ENCODE results near the gene CCER1. TPM values are rescaled to one million over a fixed set of nuclear protein-coding genes. Genes with fewer than 3 reads are reported as not detected.

The CCER1 gene
- total RNA-seq, 1 experiment from 2014 or later = not detected

DNA sequence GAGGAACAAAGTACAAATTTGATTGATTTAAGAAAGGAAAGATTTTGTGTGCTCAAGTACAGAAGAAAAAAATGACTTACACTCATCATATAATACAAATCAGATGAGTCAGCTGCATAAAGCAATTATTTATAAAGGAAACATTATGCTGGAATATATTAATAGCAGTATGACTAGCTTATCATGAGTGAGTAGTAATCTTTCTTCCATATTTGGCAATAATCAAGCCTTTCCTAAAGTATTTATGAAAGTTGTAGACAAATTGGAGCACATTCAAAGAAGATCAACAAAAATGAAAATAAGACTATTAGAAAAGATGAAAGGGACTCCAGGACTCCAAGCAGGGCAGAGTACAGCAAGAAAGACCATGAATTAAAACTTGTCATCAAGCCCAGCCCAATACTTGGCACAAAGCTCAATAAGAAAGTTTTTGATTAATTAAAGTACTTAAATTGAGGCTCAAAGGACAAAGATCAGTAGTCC is 32.8 kb downstream of the CCER1 start:
- Histone ChIP-seq H3K23me2 (ENCODE audit: insufficient read length, low read depth, low read length, poor library complexity, severe bottlenecking) (no peaks in the 10 kb centered on the region), H2AFZ (ENCODE audit: low read length) (no peak overlapping the region), H3K23ac (ENCODE audit: insufficient read length, low read depth, low read length) (no peak overlapping the region), H3K4ac (ENCODE audit: low read depth, low read length) (no peak overlapping the region), H2BK12ac (ENCODE audit: insufficient read length, low read depth, low read length) (no peak overlapping the region), H3K27me3 (ENCODE audit: insufficient read depth, low read length) (no peaks in the 10 kb centered on the region), H3K27ac (ENCODE audit: insufficient read length, low read depth, low read length) (no peak overlapping the region), H3K4me2 (ENCODE audit: insufficient read depth, insufficient read length, low read length) (no peak overlapping the region), H2BK120ac (ENCODE audit: low read depth, low read length, poor library complexity, severe bottlenecking) (no peak overlapping the region), H4K8ac (replicated peaks; ENCODE audit: insufficient read length, low read depth, low read length) (no peak overlapping the region), H3K9me3 (ENCODE audit: control insufficient read depth, low read depth, low read length) (no peaks in the 10 kb centered on the region), H3K9ac (ENCODE audit: extremely low read depth, insufficient read length, low read length) (no peak overlapping the region), H3T11ph (ENCODE audit: low read length) (no peak overlapping the region), H2AK5ac (ENCODE audit: insufficient read length, low read length) (no peak overlapping the region), H2BK15ac (ENCODE audit: low read depth, low read length) (no peak overlapping the region), H2BK20ac (ENCODE audit: low read depth, low read length, poor library complexity, severe bottlenecking) (no peak overlapping the region), H3K79me1 (ENCODE audit: insufficient read depth, low read depth, low read length, poor library complexity, severe bottlenecking) (no peaks in the 10 kb centered on the region), H4K91ac (ENCODE audit: insufficient read length, low read depth, low read length) (no peak overlapping the region), H2BK5ac (ENCODE audit: insufficient read length, low read length) (no peak overlapping the region), H4K20me1 (ENCODE audit: control insufficient read depth, insufficient read depth, insufficient read length) (no peaks in the 10 kb centered on the region), H4K5ac (ENCODE audit: insufficient read length, low read depth, low read length) (no peak overlapping the region), H3K18ac (ENCODE audit: insufficient read length, low read depth, low read length) (no peak overlapping the region), H3K4me1 (ENCODE audit: insufficient read depth, low read length) (no peaks in the 10 kb centered on the region), H3K56ac (ENCODE audit: insufficient read length, low read depth, low read length) (no peak overlapping the region), H3K14ac (ENCODE audit: insufficient read depth, low read length) (no peak overlapping the region), H3K79me2 (ENCODE audit: insufficient read depth, low read length) (no peaks in the 10 kb centered on the region)
- no peak for DNase-seq
- Mint-ChIP-seq H3K9me3 (no peaks in the 10 kb centered on the region), H3K4me3 (no peak overlapping the region), H3K27ac (no peak overlapping the region), H3K27me3 (ENCODE audit: low read depth) (no peaks in the 10 kb centered on the region; the same call in 1 of the 2 replicates), H3K36me3 (ENCODE audit: insufficient read depth in 1 of 3, low read depth in 3 of 3) (no peaks in the 10 kb centered on the region), H3K4me1 (peaks cover 8% of the 10 kb centered on the region in 2 experiments)
- TF ChIP-seq, protein P1, sequence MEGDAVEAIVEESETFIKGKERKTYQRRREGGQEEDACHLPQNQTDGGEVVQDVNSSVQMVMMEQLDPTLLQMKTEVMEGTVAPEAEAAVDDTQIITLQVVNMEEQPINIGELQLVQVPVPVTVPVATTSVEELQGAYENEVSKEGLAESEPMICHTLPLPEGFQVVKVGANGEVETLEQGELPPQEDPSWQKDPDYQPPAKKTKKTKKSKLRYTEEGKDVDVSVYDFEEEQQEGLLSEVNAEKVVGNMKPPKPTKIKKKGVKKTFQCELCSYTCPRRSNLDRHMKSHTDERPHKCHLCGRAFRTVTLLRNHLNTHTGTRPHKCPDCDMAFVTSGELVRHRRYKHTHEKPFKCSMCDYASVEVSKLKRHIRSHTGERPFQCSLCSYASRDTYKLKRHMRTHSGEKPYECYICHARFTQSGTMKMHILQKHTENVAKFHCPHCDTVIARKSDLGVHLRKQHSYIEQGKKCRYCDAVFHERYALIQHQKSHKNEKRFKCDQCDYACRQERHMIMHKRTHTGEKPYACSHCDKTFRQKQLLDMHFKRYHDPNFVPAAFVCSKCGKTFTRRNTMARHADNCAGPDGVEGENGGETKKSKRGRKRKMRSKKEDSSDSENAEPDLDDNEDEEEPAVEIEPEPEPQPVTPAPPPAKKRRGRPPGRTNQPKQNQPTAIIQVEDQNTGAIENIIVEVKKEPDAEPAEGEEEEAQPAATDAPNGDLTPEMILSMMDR (conservative IDR thresholded peaks at IDR 0.05) = no peak

Measured in H9 (cell line).